ENCODE data around the gene QSOX2.

Gene QSOX2

GRCh38 chr9:136191099-136191959, 54.3 kb downstream of the QSOX2 start:
- ATAC-seq (ENCODE audit: low read depth) (no peak), DNase-seq (ENCODE audit: low spot score in 2 of 2) (no peak)
- H3K9me3 Mint-ChIP-seq = no peaks in the 10 kb centered on the region
- peaks cover 24% of the 10 kb centered on the region for H3K27me3 Mint-ChIP-seq
- H3K4me3 Mint-ChIP-seq = no peak overlapping the region
- H3K27ac Mint-ChIP-seq = no peak overlapping the region
- peaks cover 5% of the 10 kb centered on the region for H3K4me1 Mint-ChIP-seq
- H3K36me3 Mint-ChIP-seq = no peaks in the 10 kb centered on the region

- H3K27me3 Mint-ChIP-seq = peaks cover 24% of the 10 kb centered on the region
- no peak overlapping the region for H3K27ac Mint-ChIP-seq
- DNase-seq (ENCODE audit: low spot score in 2 of 2) (no peak), ATAC-seq (ENCODE audit: low read depth) (no peak)
- H3K4me1 Mint-ChIP-seq = no peaks in the 10 kb centered on the region
- no peak overlapping the region for H3K4me3 Mint-ChIP-seq
- no peaks in the 10 kb centered on the region for H3K36me3 Mint-ChIP-seq
- no peaks in the 10 kb centered on the region for H3K9me3 Mint-ChIP-seq
These were observed 55.0 kb downstream of the QSOX2 start for GRCh38 chr9:136190656-136191055.

GRCh38 chr9:136190237-136190601, 55.4 kb downstream of the QSOX2 start:
- Mint-ChIP-seq H3K9me3 (no peaks in the 10 kb centered on the region), H3K4me1 (no peaks in the 10 kb centered on the region), H3K4me3 (no peak overlapping the region), H3K27ac (no peak overlapping the region), H3K27me3 (peaks cover 25% of the 10 kb centered on the region), H3K36me3 (no peaks in the 10 kb centered on the region)
- ATAC-seq (ENCODE audit: low read depth) (no peak), DNase-seq (ENCODE audit: low spot score in 2 of 2) (no peak)

- Mint-ChIP-seq H3K4me1 (no peaks in the 10 kb centered on the region), H3K27ac (no peak overlapping the region), H3K36me3 (no peaks in the 10 kb centered on the region), H3K27me3 (peaks cover 30% of the 10 kb centered on the region), H3K4me3 (no peak overlapping the region), H3K9me3 (no peaks in the 10 kb centered on the region)
- DNase-seq (ENCODE audit: low spot score in 2 of 2) = no peak
- no peak for ATAC-seq (ENCODE audit: low read depth)
These were observed 56.0 kb downstream of the QSOX2 start for GRCh38 chr9:136189394-136190236.

GRCh38 chr9:136187683-136188586, 57.7 kb downstream of the QSOX2 start:
- Mint-ChIP-seq H3K36me3 (no peaks in the 10 kb centered on the region), H3K4me3 (no peak overlapping the region), H3K9me3 (no peaks in the 10 kb centered on the region), H3K4me1 (no peaks in the 10 kb centered on the region), H3K27me3 (peaks cover 32% of the 10 kb centered on the region), H3K27ac (no peak overlapping the region)
- ATAC-seq (ENCODE audit: low read depth) (no peak), DNase-seq (ENCODE audit: low spot score in 2 of 2) (no peak)

GRCh38 chr9:136187197-136187596, 58.4 kb downstream of the QSOX2 start:
- Mint-ChIP-seq H3K4me1 (no peaks in the 10 kb centered on the region), H3K36me3 (no peaks in the 10 kb centered on the region), H3K4me3 (no peak overlapping the region), H3K27me3 (peaks cover 32% of the 10 kb centered on the region), H3K27ac (no peak overlapping the region), H3K9me3 (no peaks in the 10 kb centered on the region)
- DNase-seq (ENCODE audit: low spot score in 2 of 2) (no peak), ATAC-seq (ENCODE audit: low read depth) (no peak)

- Mint-ChIP-seq H3K4me1 (no peaks in the 10 kb centered on the region), H3K36me3 (no peaks in the 10 kb centered on the region), H3K9me3 (no peaks in the 10 kb centered on the region), H3K27ac (no peak overlapping the region), H3K27me3 (peaks cover 33% of the 10 kb centered on the region), H3K4me3 (no peak overlapping the region)
- ATAC-seq (ENCODE audit: low read depth) = no peak
- DNase-seq (ENCODE audit: low spot score in 2 of 2) = no peak
These were observed 59.2 kb downstream of the QSOX2 start for GRCh38 chr9:136186386-136186785.

- no peaks in the 10 kb centered on the region for H3K36me3 Mint-ChIP-seq
- DNase-seq (ENCODE audit: low spot score in 2 of 2) (no peak), ATAC-seq (ENCODE audit: low read depth) (no peak)
- H3K27me3 Mint-ChIP-seq = peaks cover 29% of the 10 kb centered on the region
- H3K27ac Mint-ChIP-seq = no peak overlapping the region
- H3K4me1 Mint-ChIP-seq = peaks cover 2% of the 10 kb centered on the region
- H3K4me3 Mint-ChIP-seq = no peak overlapping the region
- no peaks in the 10 kb centered on the region for H3K9me3 Mint-ChIP-seq
These were observed 59.8 kb downstream of the QSOX2 start for GRCh38 chr9:136185596-136186366.

GRCh38 chr9:136185066-136185465, 60.5 kb downstream of the QSOX2 start:
- Mint-ChIP-seq H3K27ac (no peak overlapping the region), H3K27me3 (peaks cover 26% of the 10 kb centered on the region), H3K9me3 (no peaks in the 10 kb centered on the region), H3K36me3 (no peaks in the 10 kb centered on the region), H3K4me1 (peaks cover 2% of the 10 kb centered on the region), H3K4me3 (no peak overlapping the region)
- DNase-seq (ENCODE audit: low spot score in 2 of 2) (no peak), ATAC-seq (ENCODE audit: low read depth) (no peak)

- Mint-ChIP-seq H3K27ac (no peak overlapping the region), H3K9me3 (no peaks in the 10 kb centered on the region), H3K27me3 (peaks cover 26% of the 10 kb centered on the region), H3K4me1 (peaks cover 2% of the 10 kb centered on the region), H3K36me3 (no peaks in the 10 kb centered on the region), H3K4me3 (no peak overlapping the region)
- no peak for DNase-seq (ENCODE audit: low spot score in 2 of 2)
- no peak for ATAC-seq (ENCODE audit: low read depth)
These were observed 62.7 kb downstream of the QSOX2 start for GRCh38 chr9:136182850-136183422.

- no peak overlapping the region for H3K27ac Mint-ChIP-seq
- ATAC-seq (ENCODE audit: low read depth) (no peak), DNase-seq (ENCODE audit: low spot score in 2 of 2) (no peak)
- H3K9me3 Mint-ChIP-seq = no peaks in the 10 kb centered on the region
- peaks cover 2% of the 10 kb centered on the region for H3K4me1 Mint-ChIP-seq
- H3K27me3 Mint-ChIP-seq = peaks cover 21% of the 10 kb centered on the region
- H3K4me3 Mint-ChIP-seq = no peak overlapping the region
- H3K36me3 Mint-ChIP-seq = no peaks in the 10 kb centered on the region
These were observed 63.2 kb downstream of the QSOX2 start for GRCh38 chr9:136182420-136182787.

GRCh38 chr9:136181784-136182419, 63.7 kb downstream of the QSOX2 start:
- DNase-seq (ENCODE audit: low spot score in 2 of 2) (no peak), ATAC-seq (ENCODE audit: low read depth) (no peak)
- Mint-ChIP-seq H3K36me3 (no peaks in the 10 kb centered on the region), H3K27ac (no peak overlapping the region), H3K4me1 (peaks cover 2% of the 10 kb centered on the region), H3K4me3 (no peak overlapping the region), H3K9me3 (no peaks in the 10 kb centered on the region), H3K27me3 (peaks cover 20% of the 10 kb centered on the region)

- Mint-ChIP-seq H3K27me3 (peaks cover 13% of the 10 kb centered on the region), H3K4me3 (no peak overlapping the region), H3K27ac (no peak overlapping the region), H3K4me1 (peaks cover 2% of the 10 kb centered on the region), H3K36me3 (no peaks in the 10 kb centered on the region), H3K9me3 (no peaks in the 10 kb centered on the region)
- no peak for DNase-seq (ENCODE audit: low spot score in 2 of 2)
- ATAC-seq (ENCODE audit: low read depth) = no peak
These were observed 65.0 kb downstream of the QSOX2 start for GRCh38 chr9:136180586-136180985.

Data from memory B cell (primary cell).